HFF-Myc (cell line): ENCODE results near the gene SPNS3.

ENCODE experiments used
- DNase-seq: peaks from one replicate; pipeline ENCODE4 v3.0.0-alpha.2; 2011; ENCODE audit warnings: low read depth; ENCODE audit errors: extremely low read depth
- H3K4me3 ChIP-seq: replicated peaks from 2 replicates; pipeline ENCODE4 v1.5.1; 2011; ENCODE audit warnings: low read depth, mild to moderate bottlenecking, control low read depth, low read length
- CTCF ChIP-seq: IDR thresholded peaks from 2 replicates; pipeline ENCODE4 v1.5.1; 2012; ENCODE audit warnings: mild to moderate bottlenecking, low read depth, low read length, control low read depth; ENCODE audit errors: missing control alignments

SPNS3 gene

GRCh38 chr17:4513113-4514032 is 79.6 kb downstream of the SPNS3 start:
- DNase-seq: no peak
- H3K4me3 ChIP-seq: no peak overlapping the region
- no peak for TF ChIP-seq CTCF

- no peak for TF ChIP-seq CTCF
- DNase-seq: no peak
- no peak overlapping the region for H3K4me3 ChIP-seq
These were observed 80.5 kb downstream of the SPNS3 start for GRCh38 chr17:4514206-4514605.

GRCh38 chr17:4514779-4515178 is 81.0 kb downstream of the SPNS3 start:
- DNase-seq: no peak
- no peak overlapping the region for H3K4me3 ChIP-seq
- no peak for TF ChIP-seq CTCF

- DNase-seq: no peak
- H3K4me3 ChIP-seq: no peak overlapping the region
- TF ChIP-seq CTCF: no peak
These were observed 81.8 kb downstream of the SPNS3 start for GRCh38 chr17:4515501-4515900.

- H3K4me3 ChIP-seq: no peak overlapping the region
- no peak for DNase-seq
- no peak for TF ChIP-seq CTCF
These were observed 83.0 kb downstream of the SPNS3 start for GRCh38 chr17:4516735-4517134.

- no peak for DNase-seq
- no peak overlapping the region for H3K4me3 ChIP-seq
These were observed 85.2 kb downstream of the SPNS3 start for GRCh38 chr17:4518901-4519300.

More at GRCh38 chr17:4518901-4519300, 85.2 kb downstream of the SPNS3 start:
- TF ChIP-seq CTCF: no peak
